Testis (tissue), 2 donors: Measurements from ENCODE around the gene FRMD7.

Experiments
- POLR2A ChIP-seq: fragments of 450-650 bp; IDR thresholded peaks from one replicate; pipeline ENCODE4 v1.6.1; 2017; ENCODE audit warnings: antibody characterized with exemption, mild to moderate bottlenecking, moderate library complexity
- TF ChIP-seq, protein P1 (sequence below), 3 experiments: fragments of 450-650 bp in 2 of 3; fragments of 200-600 bp in 1 of 3; sonication (generic) in 1 of 3; IDR thresholded peaks; one replicate each; pipeline ENCODE4 v1.5.1; 2016 to 2019; ENCODE audit warnings: antibody characterized with exemption in 3 of 3, mild to moderate bottlenecking in 2 of 3, moderate library complexity in 1 of 3

DNA sequence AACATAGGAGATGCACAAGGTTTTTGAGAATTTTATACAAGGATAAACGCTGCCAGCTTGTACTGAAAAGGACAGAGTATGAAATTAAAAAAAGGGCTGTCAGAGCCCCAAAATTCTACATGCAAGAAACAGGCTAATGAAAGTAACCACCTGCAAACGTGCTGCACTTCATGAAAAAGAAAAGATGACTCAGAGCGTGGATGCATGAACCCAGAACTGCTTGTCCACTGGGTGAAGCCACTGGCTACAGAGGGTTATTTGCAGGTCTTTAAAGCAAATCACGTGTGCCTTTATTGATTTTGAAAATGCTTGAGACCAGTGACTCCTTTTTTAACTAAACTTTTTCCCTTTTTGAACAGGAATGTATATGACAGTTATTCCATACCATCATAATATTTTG is 25.3 kb upstream of the FRMD7 start:
- TF ChIP-seq, protein P1, sequence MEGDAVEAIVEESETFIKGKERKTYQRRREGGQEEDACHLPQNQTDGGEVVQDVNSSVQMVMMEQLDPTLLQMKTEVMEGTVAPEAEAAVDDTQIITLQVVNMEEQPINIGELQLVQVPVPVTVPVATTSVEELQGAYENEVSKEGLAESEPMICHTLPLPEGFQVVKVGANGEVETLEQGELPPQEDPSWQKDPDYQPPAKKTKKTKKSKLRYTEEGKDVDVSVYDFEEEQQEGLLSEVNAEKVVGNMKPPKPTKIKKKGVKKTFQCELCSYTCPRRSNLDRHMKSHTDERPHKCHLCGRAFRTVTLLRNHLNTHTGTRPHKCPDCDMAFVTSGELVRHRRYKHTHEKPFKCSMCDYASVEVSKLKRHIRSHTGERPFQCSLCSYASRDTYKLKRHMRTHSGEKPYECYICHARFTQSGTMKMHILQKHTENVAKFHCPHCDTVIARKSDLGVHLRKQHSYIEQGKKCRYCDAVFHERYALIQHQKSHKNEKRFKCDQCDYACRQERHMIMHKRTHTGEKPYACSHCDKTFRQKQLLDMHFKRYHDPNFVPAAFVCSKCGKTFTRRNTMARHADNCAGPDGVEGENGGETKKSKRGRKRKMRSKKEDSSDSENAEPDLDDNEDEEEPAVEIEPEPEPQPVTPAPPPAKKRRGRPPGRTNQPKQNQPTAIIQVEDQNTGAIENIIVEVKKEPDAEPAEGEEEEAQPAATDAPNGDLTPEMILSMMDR (IDR thresholded peaks at IDR 0.05) = no peak
- TF ChIP-seq POLR2A = no peak
